Measurements from ENCODE around the gene GPX4. TPM values are rescaled to one million over a fixed set of nuclear protein-coding genes. Genes with fewer than 3 reads are reported as not detected.
"Not testable (repeated sequence)": the region's sequence is repeated elsewhere in the genome, so short reads cannot be mapped to it uniquely, and the experiment has no call there.

GPX4 gene
- total RNA-seq, 1 donor from 2014 or later, result 245 TPM

DNA sequence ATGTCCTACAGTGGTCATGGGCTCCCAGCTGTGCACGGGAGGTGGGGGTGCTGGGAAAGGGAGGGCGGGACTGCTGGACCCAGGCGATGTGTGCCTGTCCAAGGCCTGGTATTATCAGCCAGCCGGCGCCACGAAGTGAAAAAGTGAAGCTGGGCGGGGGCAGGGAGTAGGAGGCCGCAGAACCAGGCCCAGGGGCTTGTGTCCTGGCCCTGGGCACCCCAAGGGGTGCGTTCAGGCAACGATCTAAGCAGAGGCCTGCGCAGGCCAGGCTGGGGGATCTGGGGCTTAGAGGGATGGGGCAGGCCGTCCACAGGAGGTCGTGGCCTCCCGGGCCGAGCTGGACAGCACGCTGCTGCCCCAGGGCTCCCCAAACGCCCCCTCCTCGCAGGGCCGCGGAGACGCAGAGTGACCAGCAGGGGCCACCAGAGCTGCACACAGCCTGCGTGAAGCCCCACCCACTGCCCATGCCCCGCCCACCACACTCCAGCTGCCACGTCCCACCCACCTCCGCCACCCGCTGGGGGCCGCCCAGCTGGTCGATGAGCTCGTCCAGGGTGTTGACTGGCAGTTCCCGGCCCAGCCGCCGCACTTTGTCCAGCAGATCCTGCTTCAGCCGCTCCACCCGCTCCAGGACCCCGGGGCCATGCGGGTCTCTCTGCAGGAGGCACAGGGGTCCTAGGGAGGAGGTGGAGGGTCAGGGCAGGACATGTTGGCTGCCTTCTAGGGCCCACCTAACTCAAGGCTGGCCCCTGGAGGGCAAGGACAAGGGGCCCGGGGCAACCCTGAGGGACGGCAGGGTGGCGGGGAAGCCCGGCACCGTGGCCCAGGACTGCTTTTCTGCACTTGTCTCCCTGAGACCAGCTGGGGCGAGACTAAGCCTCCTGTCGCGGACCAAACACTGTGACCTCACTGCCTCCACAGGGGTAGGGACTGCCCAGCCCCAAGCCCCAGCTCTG, 9.5 kb downstream of the GPX4 start:
- peak overlapping the region; percentile 59 for H3K27ac Mint-ChIP-seq (ENCODE audit: unreplicated experiment)
- H3K4me3 Mint-ChIP-seq (ENCODE audit: unreplicated experiment), result no peak overlapping the region
- H3K9me3 Mint-ChIP-seq (ENCODE audit: low read depth), result no peaks in the 10 kb centered on the region
- TF ChIP-seq, protein P1, sequence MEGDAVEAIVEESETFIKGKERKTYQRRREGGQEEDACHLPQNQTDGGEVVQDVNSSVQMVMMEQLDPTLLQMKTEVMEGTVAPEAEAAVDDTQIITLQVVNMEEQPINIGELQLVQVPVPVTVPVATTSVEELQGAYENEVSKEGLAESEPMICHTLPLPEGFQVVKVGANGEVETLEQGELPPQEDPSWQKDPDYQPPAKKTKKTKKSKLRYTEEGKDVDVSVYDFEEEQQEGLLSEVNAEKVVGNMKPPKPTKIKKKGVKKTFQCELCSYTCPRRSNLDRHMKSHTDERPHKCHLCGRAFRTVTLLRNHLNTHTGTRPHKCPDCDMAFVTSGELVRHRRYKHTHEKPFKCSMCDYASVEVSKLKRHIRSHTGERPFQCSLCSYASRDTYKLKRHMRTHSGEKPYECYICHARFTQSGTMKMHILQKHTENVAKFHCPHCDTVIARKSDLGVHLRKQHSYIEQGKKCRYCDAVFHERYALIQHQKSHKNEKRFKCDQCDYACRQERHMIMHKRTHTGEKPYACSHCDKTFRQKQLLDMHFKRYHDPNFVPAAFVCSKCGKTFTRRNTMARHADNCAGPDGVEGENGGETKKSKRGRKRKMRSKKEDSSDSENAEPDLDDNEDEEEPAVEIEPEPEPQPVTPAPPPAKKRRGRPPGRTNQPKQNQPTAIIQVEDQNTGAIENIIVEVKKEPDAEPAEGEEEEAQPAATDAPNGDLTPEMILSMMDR (IDR thresholded peaks at IDR 0.05), result peak; percentile 98
- peaks cover 2% of the 10 kb centered on the region for H3K36me3 Mint-ChIP-seq (ENCODE audit: low read depth)
- peaks cover 6% of the 10 kb centered on the region for H3K4me1 Mint-ChIP-seq (ENCODE audit: low read depth)
- DNase-seq (ENCODE audit: low spot score), result no peak
- no peaks in the 10 kb centered on the region for H3K27me3 Mint-ChIP-seq (ENCODE audit: low read depth)

GRCh38 chr19:1113986-1114483, 10.2 kb downstream of the GPX4 start:
- no peak for DNase-seq (ENCODE audit: low spot score)
- H3K27ac Mint-ChIP-seq (ENCODE audit: unreplicated experiment), result peak overlapping the region; percentile 59
- no peak overlapping the region for H3K4me3 Mint-ChIP-seq (ENCODE audit: unreplicated experiment)
- peaks cover 6% of the 10 kb centered on the region for H3K4me1 Mint-ChIP-seq (ENCODE audit: low read depth)
- H3K27me3 Mint-ChIP-seq (ENCODE audit: low read depth), result no peaks in the 10 kb centered on the region
- H3K9me3 Mint-ChIP-seq (ENCODE audit: low read depth), result no peaks in the 10 kb centered on the region
- TF ChIP-seq, protein P1 (IDR thresholded peaks at IDR 0.05), result no peak
- H3K36me3 Mint-ChIP-seq (ENCODE audit: low read depth), result peaks cover 6% of the 10 kb centered on the region

- H3K4me1 Mint-ChIP-seq (ENCODE audit: low read depth); H3K27me3 Mint-ChIP-seq (ENCODE audit: low read depth); H3K36me3 Mint-ChIP-seq (ENCODE audit: low read depth); DNase-seq (ENCODE audit: low spot score); H3K9me3 Mint-ChIP-seq (ENCODE audit: low read depth); H3K4me3 Mint-ChIP-seq (ENCODE audit: unreplicated experiment); H3K27ac Mint-ChIP-seq (ENCODE audit: unreplicated experiment): not testable (repeated sequence)
Observed at GRCh38 chr19:1114728-1115127, 10.9 kb downstream of the GPX4 start.

- TF ChIP-seq, protein P1 (IDR thresholded peaks at IDR 0.05), result no peak
- Mint-ChIP-seq H3K4me1 (ENCODE audit: low read depth) (peaks cover 6% of the 10 kb centered on the region), H3K27me3 (ENCODE audit: low read depth) (no peaks in the 10 kb centered on the region), H3K9me3 (ENCODE audit: low read depth) (no peaks in the 10 kb centered on the region), H3K4me3 (ENCODE audit: unreplicated experiment) (no peak overlapping the region), H3K36me3 (ENCODE audit: low read depth) (peaks cover 6% of the 10 kb centered on the region), H3K27ac (ENCODE audit: unreplicated experiment) (no peak overlapping the region)
- no peak for DNase-seq (ENCODE audit: low spot score)
Observed at GRCh38 chr19:1115646-1116420, 12.0 kb downstream of the GPX4 start.

DNA sequence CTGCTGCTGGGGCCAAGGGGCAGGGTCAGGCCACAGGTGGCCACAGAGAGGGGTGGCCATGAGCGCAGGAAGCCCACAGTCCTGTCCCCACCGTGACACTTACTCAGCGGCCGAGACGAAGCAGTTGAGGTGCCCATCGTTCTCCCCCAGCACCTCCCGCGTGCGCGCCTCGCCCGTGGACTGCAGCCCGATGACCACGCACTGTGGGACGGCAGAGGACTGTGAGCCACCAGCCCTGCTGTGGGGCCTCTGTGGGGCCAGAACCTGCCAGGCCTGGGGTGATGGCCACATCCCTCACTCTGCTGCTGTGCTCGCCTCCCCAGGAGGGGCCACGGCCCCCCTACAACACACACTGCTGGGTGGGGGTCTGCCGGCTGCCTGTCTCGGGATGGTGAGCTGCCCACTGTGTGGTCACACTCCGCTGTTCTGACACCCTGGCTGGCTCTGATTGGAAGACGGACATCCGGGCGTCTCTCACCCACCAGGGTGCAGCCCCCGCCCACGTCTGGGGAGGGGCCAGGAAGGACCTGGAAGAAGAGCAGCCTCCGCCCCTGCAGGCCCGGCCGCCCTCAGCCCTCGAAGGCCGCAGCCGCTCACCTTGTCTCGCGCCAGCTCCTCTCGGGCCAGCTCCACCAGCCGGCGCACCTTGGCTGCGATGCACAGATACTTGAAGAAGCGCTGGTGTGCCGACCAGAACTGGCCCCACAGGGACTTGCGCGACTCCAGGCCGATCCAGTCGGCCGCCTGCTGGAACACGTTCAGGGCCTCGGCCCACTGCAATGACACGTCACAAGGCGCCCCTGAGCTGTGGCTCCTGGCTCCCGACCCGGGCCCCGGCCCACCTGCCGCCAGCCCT, 13.2 kb downstream of the GPX4 start:
- Mint-ChIP-seq H3K27ac (ENCODE audit: unreplicated experiment) (no peak overlapping the region), H3K4me3 (ENCODE audit: unreplicated experiment) (no peak overlapping the region), H3K36me3 (ENCODE audit: low read depth) (peaks cover 15% of the 10 kb centered on the region), H3K27me3 (ENCODE audit: low read depth) (no peaks in the 10 kb centered on the region), H3K9me3 (ENCODE audit: low read depth) (no peaks in the 10 kb centered on the region), H3K4me1 (ENCODE audit: low read depth) (peaks cover 6% of the 10 kb centered on the region)
- DNase-seq (ENCODE audit: low spot score), result no peak
- TF ChIP-seq, protein P1 (IDR thresholded peaks at IDR 0.05), result no peak

Measured in chondrocyte (in vitro differentiated cells).